Esophagus muscularis mucosa (tissue), 4 donors: ENCODE results near the gene GRWD1. TPM values are rescaled to one million over a fixed set of nuclear protein-coding genes. Genes with fewer than 3 reads are reported as not detected.
A peak's percentile ranks its signal among the peaks of the same experiment; 100 is the strongest.

Experiments used
- DNase-seq: peaks from one replicate; pipeline ENCODE4 v3.0.0-alpha.2; 2017; ENCODE audit errors: extremely low spot score
- H3K27ac ChIP-seq, 4 donors: fragments of 200-600 bp; sonication (generic); replicated peaks in 1 of 4; 1 replicate in 3 of 4; 2 replicates in 1 of 4; pipeline ENCODE4 v1.5.1; 2016 to 2019; ENCODE audit warnings: mild to moderate bottlenecking in 1 of 4
- H3K27me3 ChIP-seq, 4 donors: fragments of 200-600 bp; sonication (generic); one replicate each; pipeline versions ENCODE4 v1.5.1 to v1.6.0; 2016 to 2019
- H3K36me3 ChIP-seq, 4 donors: fragments of 200-600 bp; sonication (generic); one replicate each; pipeline ENCODE4 v1.5.1; 2016 to 2019
- H3K4me1 ChIP-seq, 4 donors: fragments of 200-600 bp; sonication (generic); one replicate each; pipeline ENCODE4 v1.5.1; 2016 to 2019
- H3K4me3 ChIP-seq, 4 donors: fragments of 200-600 bp; sonication (generic); 1 replicate in 2 of 4; 2 replicates in 2 of 4; pipeline ENCODE4 v1.5.1; 2016 to 2019; ENCODE audit warnings: mild to moderate bottlenecking in 4 of 4, moderate library complexity in 1 of 4
- H3K9me3 ChIP-seq, 4 donors: fragments of 200-600 bp; sonication (generic); 1 replicate in 3 of 4; 2 replicates in 1 of 4; pipeline ENCODE4 v1.5.1; 2016 to 2019
- CTCF ChIP-seq, 3 experiments: fragments of 200-600 bp in 2 of 3; fragments of 450-650 bp in 1 of 3; sonication (generic) in 2 of 3; IDR thresholded peaks; one replicate each; pipeline ENCODE4 v1.5.1; 2017 to 2019; ENCODE audit warnings: antibody characterized with exemption in 3 of 3, mild to moderate bottlenecking in 2 of 3, moderate library complexity in 1 of 3
- EP300 ChIP-seq: sonication (generic); formaldehyde crosslinking; IDR thresholded peaks from one replicate; pipeline ENCODE4 v1.6.1; 2017; ENCODE audit warnings: antibody characterized with exemption
- POLR2A ChIP-seq: fragments of 450-650 bp; IDR thresholded peaks from one replicate; pipeline ENCODE4 v1.6.1; 2017; ENCODE audit warnings: antibody characterized with exemption, moderate library complexity, mild to moderate bottlenecking, low read depth
- POLR2AphosphoS5 ChIP-seq, 2 donors: sonication (generic); formaldehyde crosslinking; IDR thresholded peaks; one replicate each; pipeline ENCODE4 v1.6.1; 2017; ENCODE audit warnings: antibody characterized with exemption in 2 of 2
- WGBS: methylation state at CpG from one replicate; pipeline ENCODE4 v1.1.5; 2018; 5-methylcytosine and 5-hydroxymethylcytosine counted together
- intact Hi-C: fragments of 100-400 bp; cut with DNase I; formaldehyde crosslinking; loops from one replicate; pipeline ENCODE4 v1.15.1; 2023
- total RNA-seq, 4 donors: library from RNA; depleted of rRNA; stranded (reverse); fragments of >200 nt; gene quantifications; one replicate each; pipeline versions ENCODE4 v1.1.0 to v1.2.1, GENCODE V29; 2016

Gene GRWD1
- total RNA-seq, 4 donors from 2014 or later = 19.5 to 42.9 (median 31.7) TPM

GRCh38 chr19:48470856-48471255 lies 25.1 kb downstream of the GRWD1 start:
- peaks cover 15 to 45% (median 23%) of the 10 kb centered on the region in 4 donors for H3K4me1 ChIP-seq
- H3K27me3 ChIP-seq = no peaks in the 10 kb centered on the region
- peaks cover 49 to 58% (median 57%) of the 10 kb centered on the region in 4 donors for H3K36me3 ChIP-seq
- no peak for DNase-seq
- peak overlapping the region in 1 of 4 donors; percentile 98 for H3K4me3 ChIP-seq
- no peaks in the 10 kb centered on the region for H3K9me3 ChIP-seq
- 91% methylated on average over 10 of the region's 10 CpGs for WGBS
- TF ChIP-seq CTCF (IDR thresholded peaks at IDR 0.05) = no peak
- TF ChIP-seq EP300 = no peak
- TF ChIP-seq POLR2A = no peak
- no peak for TF ChIP-seq POLR2AphosphoS5 (IDR thresholded peaks at IDR 0.05)
- H3K27ac ChIP-seq = no peak overlapping the region
- intact Hi-C loops = no loop called here

- Histone ChIP-seq H3K4me1 (peaks cover 15 to 45% (median 23%) of the 10 kb centered on the region in 4 donors), H3K27me3 (no peaks in the 10 kb centered on the region), H3K36me3 (peaks cover 59 to 68% (median 67%) of the 10 kb centered on the region in 4 donors), H3K9me3 (no peaks in the 10 kb centered on the region), H3K27ac (no peak overlapping the region), H3K4me3 (no peak overlapping the region)
- no peak for DNase-seq
- 93% methylated on average over 4 of the region's 4 CpGs for WGBS
- intact Hi-C loops = no loop called here
- TF ChIP-seq EP300 (no peak), POLR2AphosphoS5 (IDR thresholded peaks at IDR 0.05) (no peak), POLR2A (no peak), CTCF (IDR thresholded peaks at IDR 0.05) (no peak)
Measured at GRCh38 chr19:48471836-48472235, 26.1 kb downstream of the GRWD1 start.

GRCh38 chr19:48473161-48473966 lies 27.6 kb downstream of the GRWD1 start:
- intact Hi-C loops = no loop called here
- Histone ChIP-seq H3K27me3 (no peaks in the 10 kb centered on the region), H3K4me3 (no peak overlapping the region), H3K27ac (no peak overlapping the region), H3K9me3 (no peaks in the 10 kb centered on the region), H3K36me3 (peaks cover 74 to 83% (median 82%) of the 10 kb centered on the region in 4 donors), H3K4me1 (peaks cover 11 to 41% (median 19%) of the 10 kb centered on the region in 4 donors)
- TF ChIP-seq POLR2AphosphoS5 (IDR thresholded peaks at IDR 0.05) (no peak), POLR2A (no peak), CTCF (IDR thresholded peaks at IDR 0.05) (no peak), EP300 (no peak)
- DNase-seq = no peak
- 82% methylated on average over 10 of the region's 14 CpGs for WGBS

- Histone ChIP-seq H3K27ac (no peak overlapping the region), H3K9me3 (no peaks in the 10 kb centered on the region), H3K27me3 (no peaks in the 10 kb centered on the region), H3K4me1 (peaks cover 10 to 38% (median 17%) of the 10 kb centered on the region in 4 donors), H3K4me3 (no peak overlapping the region), H3K36me3 (peaks cover 76 to 91% (median 90%) of the 10 kb centered on the region in 4 donors)
- no peak for TF ChIP-seq EP300
- no peak for TF ChIP-seq POLR2A
- no peak for TF ChIP-seq CTCF (IDR thresholded peaks at IDR 0.05)
- TF ChIP-seq POLR2AphosphoS5 (IDR thresholded peaks at IDR 0.05) = no peak
- WGBS = 85% methylated on average over 15 of the region's 16 CpGs
- intact Hi-C loops = no loop called here
- no peak for DNase-seq
Measured at GRCh38 chr19:48474084-48474592, 28.4 kb downstream of the GRWD1 start.
